Measurements from ENCODE around the gene AUTS2.

AUTS2 gene

DNA sequence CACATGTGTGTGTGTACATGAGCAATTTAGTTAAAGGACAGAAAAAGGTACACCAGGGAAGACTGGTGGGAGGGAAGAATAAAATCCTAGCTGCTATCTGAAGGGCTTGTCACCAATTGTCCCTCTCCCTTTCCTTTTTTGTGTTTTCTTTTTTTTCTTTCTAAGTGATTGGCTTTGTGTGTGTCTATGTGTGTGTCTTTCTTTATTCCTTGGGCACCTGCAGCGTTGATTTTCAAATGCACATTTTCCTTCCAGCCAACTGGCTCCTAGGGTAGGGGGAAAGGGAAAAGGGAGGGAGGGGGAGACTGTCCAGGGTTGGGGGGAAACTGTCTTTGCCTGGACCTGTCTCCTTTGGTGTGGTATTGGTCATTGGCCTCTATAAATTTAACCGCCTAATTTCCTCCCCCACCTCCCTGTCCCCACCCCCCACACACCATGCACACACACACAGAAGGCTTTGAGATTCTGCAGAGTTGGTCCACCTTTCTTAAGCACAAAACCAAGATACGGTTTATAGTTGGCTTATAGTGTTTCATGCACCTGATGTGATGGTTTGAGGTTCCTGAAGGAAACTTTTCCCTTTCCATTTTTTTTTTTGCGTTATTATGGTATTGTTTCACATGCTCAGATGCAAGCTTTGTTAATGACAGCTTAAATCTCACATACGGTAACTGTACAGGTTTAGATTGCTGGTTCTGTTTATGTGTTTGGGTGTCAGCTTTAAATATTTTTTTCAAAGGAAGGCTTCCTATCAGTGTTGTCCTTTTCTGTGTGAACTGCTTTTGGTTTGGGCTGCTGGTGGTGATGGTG lies 2.6 kb downstream of the AUTS2 start:
- no peak for DNase-seq

DNA sequence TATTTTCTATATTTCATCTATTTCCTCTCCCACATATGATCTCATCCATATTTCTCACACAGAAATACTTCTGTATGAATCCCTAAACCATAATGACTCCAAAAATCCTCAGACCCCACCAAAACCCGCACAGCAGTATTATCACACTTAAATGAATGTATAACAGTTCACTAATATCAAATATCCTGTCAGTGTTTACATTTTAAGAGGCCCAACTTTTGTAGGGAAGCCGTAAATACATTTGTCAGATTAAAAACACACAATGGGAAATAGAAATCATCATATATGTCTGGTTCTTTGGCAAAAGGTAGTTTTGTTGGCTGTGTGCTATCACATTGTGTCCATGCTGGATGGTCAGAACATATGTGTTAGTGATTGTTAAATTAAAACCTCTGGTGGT lies 4.2 kb downstream of the AUTS2 start:
- DNase-seq = no peak

DNA sequence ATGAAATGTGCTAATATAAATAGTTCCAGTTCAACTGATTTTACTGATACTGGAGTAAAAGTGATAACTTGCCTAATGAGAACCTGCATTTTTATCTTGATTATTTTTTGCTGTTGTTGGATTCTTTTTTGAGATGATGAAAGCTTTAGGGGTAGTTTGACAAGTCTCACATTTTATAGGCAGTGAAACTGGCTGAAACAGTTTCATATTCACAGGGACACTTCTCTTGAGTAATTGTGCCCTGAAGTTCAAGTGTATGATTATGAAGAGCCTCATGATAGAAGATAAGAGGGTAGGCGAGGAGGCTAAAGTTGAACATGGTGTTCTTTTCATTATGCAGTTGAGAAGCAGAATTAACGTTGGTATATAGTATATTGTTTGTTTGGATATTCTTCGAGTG lies 5.1 kb downstream of the AUTS2 start:
- no peak for DNase-seq

DNA sequence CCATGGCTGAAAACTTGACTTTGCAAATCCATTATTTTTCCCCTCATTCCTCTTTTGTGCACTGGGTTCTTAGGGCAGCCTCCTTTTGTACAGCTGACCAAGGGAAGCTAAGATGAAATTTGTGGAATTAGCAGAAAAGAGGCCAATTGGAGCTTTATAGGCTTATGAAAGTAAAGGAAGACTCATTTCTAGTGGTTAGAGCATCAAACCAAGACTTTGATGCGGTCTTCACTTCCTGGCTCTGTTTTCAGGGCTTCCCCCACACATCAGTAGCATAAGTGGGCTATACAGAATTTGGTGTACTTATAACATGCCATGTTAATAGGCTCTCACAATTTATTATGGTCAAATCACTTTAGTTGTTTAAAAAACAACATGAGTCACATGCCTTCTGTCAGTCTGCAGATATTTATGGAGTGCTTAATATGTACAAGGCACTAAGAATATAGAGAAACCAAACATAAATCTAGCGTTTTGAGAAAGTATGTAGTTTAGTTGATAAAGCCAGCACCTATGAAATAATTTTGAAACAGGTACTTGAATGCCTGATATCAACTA lies 5.7 kb downstream of the AUTS2 start:
- no peak for DNase-seq

DNA sequence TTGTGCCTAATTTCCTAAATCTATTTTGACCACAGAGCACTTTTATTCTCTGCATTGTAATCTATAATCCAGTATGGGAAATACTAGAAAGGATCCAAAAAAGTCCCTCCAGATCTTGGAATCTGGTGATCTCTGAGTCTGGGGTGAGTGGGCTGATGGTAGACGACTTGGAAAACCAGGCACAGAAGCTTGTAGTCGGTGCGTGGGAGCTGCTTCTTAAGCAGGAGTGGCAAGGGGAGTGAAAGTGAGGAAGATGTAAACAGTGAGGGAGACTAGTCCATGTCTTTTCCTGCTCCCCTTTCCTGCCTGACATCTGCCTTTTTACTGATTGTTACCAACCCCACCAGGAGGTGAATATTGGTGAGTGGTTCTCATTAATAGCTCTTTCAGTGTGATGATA lies 6.8 kb downstream of the AUTS2 start:
- no peak for DNase-seq

DNA sequence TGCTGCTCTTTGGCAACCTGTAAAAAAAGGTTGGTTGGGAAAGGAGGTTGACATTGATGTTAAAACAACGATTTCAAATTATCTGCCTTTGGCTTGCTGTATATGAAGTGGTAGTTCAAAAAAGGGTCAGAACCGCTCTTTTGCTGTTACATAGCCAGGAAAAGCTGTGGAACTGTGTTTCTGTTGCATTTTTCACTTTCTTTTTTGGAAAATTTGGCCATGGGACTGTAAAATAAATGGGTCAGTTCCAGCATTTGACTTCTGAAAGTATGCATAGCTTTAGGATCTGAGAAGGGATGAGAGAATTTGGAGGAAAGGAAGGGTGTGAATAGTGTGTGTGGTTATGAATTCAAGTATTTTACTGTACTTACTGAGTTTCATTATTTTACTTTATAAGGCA lies 7.3 kb downstream of the AUTS2 start:
- DNase-seq = no peak

DNA sequence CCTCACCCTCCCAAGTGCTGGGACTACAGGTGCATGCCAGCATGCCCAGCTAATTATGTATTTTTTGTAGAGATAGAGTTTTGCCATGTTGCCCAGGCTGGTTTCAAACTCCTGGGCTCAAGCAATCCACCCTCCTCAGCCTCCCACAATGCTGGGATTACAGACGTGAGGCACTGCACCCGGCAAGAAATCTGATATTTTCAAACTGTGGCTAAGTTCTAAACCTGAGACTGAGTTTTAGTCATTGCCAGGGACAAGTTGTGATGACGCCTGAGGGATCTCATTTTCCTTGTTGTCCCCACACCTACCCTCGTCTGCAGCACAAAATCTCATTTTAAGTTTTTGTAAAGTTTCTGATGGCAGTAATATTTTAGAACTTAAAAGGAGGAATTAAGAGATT lies 9.8 kb downstream of the AUTS2 start:
- no peak for DNase-seq

DNA sequence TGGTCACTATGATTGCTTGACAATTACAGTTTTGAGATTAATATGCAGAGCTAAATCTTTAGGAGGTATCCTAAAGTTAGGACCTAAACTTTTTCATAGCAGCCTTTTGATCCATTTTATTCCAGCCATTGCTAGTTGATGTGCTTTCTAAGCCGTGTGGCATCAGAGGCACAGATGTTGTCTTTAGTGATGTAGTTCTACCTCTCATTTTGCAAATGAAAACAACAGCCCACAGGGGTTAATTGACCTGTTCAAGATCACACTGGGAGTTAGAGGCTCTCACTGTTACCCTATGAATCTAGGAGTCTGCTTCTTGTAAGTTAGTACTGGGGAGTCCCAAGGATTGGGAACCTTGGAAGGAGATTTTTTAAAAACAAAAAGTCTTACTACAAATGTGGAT lies 10.6 kb downstream of the AUTS2 start:
- DNase-seq = no peak

DNA sequence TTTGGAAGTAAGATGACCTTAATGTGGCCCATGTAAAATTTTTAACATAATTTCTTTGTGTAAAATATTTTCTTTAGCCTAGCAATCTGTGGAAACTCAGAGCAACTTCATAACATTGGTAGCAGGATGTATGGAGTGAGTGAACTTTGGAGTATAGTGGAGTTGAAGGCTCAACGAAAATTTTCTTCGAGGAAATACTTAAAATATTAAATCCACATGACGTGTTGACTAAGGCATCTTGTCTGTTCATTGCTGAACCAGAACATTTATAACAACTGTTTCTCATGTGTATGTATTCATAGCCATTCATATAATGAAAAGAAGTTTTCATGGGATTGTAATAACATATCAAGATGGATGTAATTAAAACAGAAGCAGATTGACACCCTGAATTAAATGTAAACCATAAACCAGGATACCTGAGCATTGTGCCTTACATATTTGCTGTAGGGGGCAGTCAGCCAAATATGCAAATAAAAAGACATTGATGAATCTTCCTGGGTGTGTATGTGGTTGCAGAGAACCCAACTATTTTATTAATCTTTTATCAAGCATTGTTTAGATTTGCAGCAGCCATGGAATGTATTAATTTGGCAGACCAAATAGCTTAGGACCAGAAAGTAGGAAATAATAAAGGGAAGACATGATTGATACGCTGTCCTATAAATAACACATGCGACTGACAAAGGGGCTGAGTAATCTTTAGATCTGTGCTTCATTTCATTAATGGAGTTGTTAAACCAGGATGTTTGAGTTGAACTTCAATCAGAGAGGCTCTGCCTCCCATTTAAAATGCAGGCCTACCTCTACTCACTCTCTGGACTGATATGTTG lies 11.5 kb downstream of the AUTS2 start:
- DNase-seq = no peak

DNA sequence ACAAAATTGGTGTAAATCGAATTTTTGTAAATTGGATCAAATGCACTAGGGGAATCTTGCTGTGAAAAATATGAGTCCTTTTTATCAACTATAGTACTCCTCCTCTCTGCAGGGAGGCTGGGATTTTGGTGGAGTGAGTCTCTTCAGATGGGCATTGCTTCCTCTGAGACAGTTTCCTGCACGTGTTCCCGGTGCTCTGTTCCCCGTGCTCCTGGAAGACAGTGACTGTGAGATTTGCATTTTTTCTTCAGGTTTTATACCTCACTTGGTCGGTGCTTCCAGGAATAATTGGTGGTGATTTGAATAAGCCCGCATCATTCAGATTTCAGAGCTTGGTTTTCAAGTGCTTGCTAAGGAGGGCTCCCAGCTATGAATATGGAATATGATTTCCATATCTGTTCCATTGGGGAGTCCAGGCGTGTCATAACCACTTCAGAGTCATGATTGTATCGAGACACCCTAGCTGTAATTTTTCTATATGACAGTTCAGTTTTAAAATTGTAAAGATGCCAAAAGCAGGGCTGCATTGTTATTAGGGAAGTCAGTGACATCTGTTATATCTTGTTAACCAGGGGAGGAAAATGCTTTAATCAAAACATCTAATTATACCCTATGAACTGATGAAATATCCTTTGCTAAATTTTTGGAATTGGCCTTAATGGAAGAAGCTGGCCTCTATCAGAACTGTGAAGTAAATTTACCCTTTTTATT lies 12.3 kb downstream of the AUTS2 start:
- DNase-seq = no peak

DNA sequence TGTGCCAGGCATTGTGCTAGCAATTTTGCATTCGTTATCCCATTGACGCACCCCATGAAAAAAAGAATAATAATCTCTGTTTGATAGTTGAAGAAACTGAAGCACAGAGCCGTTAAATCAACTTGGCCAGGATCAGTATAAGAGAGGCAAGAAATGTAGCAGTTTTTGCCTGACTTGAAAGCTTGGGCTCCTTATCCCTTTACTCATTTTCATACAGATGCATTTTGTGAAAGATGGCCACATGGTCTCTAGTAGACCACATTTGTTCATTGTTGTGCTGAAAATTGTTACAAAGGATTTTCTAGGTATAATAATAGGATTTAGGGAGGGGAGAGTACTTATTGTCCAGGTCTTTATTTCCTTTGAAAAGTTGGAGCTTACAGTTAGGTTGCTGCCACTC lies 14.7 kb downstream of the AUTS2 start:
- DNase-seq = no peak

DNA sequence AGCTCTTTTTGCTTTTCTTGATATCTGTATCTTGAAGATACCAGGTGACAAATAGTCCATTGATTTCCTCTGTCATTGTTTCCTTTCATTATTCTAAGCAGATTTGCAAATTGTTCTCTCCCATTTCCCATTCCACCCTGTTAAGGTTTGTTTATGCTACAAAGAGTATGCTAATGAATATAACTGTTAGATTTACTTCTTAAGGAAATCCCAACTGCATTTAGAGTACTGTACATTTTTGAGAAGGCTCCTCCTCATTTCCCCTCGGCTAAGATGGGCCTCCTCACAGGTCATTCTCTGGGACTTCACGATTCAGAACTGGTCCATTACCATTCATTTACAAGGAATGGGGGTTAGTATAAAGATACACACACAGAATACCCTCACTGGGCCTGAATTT lies 15.6 kb downstream of the AUTS2 start:
- DNase-seq = no peak

DNA sequence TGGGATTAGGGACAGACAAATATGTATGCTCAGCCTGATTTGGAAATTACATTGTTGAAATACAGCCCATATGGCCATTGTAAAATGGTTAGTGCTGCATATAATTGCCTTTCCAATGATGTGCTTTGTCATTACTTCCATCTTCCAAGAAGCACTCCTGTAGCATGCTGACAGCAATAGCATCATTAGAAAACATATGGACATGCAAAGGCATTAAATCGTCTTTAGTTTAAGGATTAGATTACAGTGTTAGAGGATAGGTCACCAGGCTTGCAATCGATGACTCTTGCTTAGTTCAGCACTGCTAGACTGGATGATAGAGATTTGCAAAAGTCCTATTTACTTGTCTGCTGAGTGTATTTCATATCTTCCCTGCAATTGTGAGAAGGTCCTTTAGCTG lies 17.4 kb downstream of the AUTS2 start:
- DNase-seq = no peak

DNA sequence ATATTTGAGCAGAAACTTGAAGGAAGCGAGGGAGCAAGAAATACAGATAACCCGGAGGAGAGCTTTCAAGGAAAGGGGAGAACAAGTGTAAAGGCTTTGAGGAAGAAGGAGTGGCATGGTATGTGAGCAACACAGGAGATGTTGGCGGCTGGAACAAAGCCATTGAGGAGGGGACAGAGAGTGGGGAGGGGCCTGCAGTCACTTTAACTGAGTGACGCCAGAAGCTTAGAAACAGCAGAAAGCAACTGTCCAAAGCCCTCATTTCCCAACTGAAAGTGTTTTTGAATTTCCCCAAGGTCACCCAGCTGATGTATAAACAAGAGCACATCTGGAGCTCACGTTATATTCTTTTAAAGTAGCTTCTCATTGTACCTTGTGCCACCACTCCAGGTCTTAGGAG lies 19.1 kb downstream of the AUTS2 start:
- no peak for DNase-seq

DNA sequence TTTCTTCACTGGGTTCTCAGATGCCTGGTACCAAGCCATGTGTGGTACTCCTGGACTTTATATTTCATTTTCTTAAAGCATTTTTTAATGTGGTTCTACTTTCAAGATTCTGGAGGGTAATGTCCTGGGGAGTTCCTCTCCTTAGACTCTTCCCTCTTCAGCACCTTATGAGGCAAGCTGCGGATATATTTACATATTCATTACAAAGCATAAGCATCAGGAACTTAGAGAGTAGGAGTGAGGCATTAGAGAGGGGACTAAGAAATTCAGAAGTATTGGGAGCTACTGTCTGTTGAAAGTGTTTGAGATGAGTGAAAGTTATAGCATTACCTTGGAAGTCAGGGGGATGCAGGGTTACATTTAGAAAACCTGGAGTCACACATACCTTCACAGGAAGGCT lies 20.8 kb downstream of the AUTS2 start:
- DNase-seq = no peak

DNA sequence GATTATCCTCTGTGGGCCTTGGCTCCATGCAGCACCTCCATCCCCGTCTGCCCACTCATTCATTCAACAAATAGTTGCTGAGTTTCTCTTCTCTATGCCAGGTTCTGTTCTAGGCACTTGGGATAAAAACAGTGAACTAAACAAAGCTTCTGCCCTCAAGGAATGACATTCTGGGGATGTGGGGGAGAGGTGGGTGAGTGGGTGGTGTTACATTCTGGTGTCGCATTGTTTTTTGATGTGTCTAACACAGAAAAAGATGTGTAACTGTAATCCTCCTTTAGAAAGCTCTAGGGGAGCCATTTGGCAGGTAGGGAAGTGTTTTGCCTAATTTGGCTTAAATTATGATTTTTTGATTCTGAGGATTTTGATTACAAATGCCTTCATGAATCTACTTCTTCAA lies 21.4 kb downstream of the AUTS2 start:
- no peak for DNase-seq

DNA sequence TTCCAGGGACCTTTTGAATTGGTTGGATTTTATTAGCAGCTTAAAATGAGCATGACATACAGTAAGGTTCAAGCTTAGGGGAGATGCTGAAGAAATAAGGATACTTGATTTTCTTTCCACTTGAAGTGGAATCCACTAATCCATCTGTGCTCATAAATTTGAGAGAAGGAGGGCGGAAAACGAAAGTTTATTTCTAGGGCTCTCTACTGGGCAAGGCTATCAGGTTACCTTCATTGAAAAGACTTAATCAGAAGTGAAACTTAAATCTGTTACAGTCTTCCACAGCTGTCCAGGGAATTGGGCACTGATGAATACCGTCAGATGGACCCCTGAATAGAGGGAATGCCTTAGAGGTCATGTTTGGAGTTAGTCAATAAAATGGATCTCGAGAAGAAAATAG lies 21.8 kb downstream of the AUTS2 start:
- no peak for DNase-seq

DNA sequence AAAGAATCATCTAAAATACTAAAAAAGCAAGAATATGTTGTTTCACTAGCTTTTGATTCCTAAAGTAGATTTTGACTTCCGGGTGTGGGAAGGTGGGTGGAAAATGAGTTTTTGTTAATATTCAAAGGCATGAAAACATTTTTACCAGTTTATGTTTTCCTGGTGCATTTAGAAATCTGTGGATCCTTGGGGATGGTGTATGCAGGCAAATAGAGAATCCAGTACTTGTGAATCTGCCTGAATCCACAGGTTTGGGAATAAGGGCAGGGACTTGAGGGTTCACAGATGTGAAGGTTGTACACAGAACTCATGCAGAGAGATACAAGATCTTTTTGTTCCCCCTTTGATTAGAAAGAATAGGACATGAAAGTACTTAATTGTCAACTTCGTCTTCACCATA lies 22.4 kb downstream of the AUTS2 start:
- DNase-seq = no peak

DNA sequence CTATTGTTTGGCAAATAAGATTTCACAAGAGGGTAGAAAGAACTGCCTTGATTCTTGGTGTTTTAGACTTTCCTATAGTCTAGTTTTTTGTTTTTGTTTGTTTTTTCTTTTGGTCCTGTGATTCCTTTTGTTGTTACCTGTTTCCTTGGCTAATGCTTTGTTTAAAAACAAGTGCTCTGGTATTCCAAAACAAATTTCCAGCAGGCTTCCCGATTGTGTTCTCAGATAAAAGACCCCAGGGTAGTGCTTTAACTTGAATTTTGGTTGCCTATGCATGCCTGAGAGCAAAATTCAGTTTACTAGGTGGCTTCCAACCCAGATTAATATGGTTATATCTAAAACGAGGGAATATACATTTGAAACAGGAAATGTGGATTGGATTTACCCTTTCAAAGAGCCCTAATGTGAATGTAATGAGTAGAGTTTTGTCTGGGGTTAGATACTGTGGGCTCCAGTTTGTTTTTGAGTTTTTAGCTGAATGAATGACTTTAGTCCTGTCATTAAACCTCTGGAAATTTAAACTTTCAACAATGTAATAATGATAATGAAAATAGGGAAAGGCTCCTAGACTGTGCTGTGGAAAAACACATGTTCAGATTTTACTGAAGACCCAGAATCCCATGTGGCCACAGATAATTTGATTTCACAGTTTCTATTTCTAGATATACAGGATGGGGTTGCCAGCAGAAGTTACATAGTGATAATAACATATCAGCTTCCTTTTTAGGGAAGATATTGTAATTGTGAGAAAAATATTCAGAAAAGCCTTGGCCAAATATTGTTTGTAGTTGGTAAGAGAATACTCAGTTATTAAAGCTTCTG lies 23.9 kb downstream of the AUTS2 start:
- DNase-seq = no peak

DNA sequence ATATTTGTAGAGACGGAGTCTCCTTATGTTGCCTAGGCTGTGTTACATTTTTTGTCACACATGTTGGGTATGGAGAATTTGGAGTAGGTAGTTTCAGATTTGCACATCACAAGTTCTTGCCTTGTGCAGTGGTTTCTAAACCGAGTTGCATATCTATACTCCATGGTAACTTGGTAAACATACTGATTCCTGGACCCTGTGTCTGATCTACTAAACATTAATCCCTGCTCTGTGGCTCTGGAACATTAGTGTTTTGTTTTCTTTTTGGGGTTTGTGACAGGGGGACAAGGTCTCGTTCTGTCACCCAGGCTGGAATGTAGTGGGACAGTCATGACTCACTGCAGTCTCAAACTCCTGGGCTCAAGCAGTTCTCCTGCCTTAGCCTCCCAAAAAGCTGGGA lies 24.7 kb downstream of the AUTS2 start:
- DNase-seq = no peak

DNA sequence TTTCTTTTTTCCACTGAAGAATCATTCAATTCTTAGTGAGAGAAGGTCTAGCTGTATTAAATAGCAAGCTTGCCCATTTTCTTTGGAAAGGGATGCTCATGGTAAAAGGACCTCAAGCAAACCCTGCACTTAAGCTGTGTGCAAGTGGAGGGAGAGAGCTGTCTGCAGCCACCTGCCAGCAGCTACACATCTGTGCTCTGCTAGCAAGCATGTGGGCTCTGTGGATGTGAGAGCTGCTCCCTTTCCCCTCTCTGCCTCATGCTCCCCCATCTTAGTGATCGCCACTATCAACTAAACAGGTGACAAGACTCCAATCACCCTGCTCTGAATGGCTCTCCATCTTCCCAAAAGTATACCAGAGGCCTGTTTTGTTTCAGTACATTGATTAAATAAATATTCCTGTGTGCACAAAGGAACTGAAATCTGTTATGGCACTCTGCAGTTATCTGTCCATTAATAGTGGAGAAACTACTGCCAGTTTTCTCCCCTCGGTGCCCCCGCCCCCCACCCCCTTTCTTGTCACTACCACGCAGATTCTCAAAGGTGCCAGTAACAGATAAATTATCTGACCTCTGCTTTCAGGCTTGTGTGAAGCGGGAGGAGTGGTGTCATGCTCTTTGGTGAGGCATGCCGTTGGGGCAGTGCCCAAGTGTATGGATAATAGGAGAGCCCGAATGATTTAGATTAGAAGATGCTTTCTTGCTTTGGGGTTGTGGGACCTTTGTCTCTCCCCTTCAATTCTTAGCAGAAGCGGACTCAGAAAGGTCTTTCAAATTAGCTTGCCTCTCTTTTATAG lies 26.4 kb downstream of the AUTS2 start:
- no peak for DNase-seq

DNA sequence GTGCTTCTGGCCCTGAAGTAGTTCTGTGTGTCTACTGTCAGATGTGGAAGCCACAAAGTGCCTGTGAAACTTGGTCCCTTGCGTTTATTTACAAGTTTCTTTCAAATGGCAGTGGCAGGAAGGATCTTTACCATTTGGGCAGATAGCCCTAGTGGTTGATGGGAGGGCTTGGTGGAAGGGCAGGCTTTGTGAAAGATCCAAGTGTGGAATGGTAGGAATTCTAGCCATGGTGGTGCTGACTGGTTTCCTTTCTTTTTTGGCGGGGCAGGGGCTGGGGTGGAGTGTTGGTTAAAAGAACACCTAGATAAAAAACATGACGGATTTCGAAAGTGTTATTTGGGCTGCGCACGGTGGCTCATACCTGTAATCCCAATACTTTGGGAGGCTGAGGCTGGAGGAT lies 27.0 kb downstream of the AUTS2 start:
- no peak for DNase-seq

All from effector CD8-positive, alpha-beta T cell (primary cell).